ENCODE measurements around the gene HSD11B1.

HSD11B1 gene
- total RNA-seq, result 0 to 0.19 (median 0.04) reads per million in 4 experiments

GRCh38 chr1:209704584-209704983 lies at the start of gene HSD11B1:
HSD11B1 (plus strand) TSS chr1:209704846; CDS start chr1:209704943, 97 bp downstream.
- no peak for DNase-seq

GRCh38 chr1:209655411-209656231 lies 49.0 kb upstream of the HSD11B1 start:
- no peak for DNase-seq

DNA sequence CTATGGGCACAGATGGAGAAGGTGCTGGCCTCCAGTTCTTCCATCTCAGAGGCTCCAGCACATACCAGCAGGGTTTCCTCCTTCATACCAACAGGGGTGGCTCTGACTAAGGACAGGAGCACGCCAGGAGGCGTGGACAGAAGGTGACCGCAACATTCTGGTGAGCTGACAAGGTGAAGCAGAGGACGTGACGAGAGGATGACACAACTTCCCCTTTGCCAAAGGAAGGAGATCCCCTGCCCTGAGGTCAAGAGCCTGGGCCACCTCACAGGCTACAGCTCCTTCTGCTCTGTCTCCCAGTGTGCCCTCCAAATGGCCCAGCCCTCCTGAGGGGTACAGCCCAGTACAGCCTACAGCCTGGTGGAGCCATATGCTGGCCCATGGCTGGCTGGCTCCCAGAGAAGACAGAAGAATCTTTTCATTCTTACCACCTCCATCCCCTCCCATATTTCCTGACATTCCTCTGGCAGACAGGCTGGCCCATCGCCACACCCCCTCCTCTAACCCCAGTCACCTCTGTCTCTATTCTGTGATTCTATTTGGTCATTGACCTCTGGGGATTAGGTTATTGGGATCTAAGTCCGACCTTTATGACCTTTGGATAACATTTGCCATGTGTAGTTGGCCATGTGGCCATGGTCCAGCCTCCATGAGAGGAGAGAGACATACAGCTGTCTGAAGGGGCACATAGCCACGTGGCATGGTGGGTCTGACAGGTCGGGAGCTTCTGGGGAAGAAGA lies 47.3 kb upstream of the HSD11B1 start:
- DNase-seq, result no peak

DNA sequence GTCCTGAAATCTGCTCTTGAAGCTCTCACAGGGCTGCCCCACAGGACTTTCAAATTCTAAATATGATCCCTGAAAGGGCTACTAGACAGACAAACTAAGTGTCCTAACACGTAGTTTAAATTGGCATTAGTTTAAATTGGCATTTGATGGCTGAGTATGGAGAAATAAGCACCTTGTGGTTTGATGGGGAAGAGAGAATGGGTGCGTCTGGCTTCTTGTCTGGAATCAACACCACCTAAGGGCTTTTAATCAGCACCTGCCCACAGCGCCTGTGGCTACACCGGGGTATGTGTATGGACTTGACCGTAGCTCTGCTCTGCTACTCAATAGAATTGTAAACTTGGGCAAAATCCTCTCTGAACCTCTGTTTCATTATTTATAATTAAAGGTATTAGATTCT lies 46.7 kb upstream of the HSD11B1 start:
- no peak for DNase-seq

DNA sequence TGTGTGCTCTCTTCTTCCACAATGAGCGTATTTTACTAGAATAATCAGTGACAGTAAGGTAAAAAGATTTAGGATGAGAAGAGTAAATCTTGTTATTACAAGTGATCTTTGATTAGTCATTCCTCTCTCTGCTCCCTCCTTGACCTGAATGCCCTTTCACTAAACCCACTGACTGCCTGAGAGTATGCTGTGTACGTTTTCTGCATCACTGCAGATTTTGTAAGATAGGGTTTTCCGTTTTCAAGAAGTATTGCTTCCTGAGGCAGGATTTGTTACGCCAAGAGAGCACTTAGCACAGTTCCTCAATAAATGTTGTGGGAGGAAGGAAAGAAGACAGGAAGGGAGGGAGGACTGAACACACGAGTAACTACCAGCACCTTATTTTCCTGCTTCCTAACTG lies 44.7 kb upstream of the HSD11B1 start:
- no peak for DNase-seq

- no peak for DNase-seq
Measured at GRCh38 chr1:209661071-209661470, 43.6 kb upstream of the HSD11B1 start.

GRCh38 chr1:209662879-209663327 lies 41.7 kb upstream of the HSD11B1 start:
- no peak for DNase-seq

- no peak for DNase-seq
Measured at GRCh38 chr1:209667103-209667502, 37.5 kb upstream of the HSD11B1 start.

DNA sequence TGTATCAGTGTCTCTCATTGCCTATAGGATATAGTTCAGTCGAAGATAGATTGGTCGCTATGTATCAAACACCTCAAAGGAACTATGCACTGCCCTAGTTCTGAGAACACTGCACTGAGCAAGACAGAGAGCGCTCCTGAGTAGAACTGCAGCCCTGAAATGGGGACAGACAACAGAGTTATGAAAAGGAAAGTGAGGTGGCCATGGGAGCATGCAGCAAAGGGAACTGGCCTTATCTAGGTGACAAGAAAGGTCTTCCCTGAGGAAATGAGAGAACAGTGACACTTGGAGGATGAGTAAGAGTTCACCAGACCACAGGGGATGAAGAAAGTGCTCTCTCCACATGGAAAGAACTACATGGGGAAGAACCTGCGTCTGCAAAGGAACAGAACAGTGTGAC lies 36.9 kb upstream of the HSD11B1 start:
- no peak for DNase-seq

DNA sequence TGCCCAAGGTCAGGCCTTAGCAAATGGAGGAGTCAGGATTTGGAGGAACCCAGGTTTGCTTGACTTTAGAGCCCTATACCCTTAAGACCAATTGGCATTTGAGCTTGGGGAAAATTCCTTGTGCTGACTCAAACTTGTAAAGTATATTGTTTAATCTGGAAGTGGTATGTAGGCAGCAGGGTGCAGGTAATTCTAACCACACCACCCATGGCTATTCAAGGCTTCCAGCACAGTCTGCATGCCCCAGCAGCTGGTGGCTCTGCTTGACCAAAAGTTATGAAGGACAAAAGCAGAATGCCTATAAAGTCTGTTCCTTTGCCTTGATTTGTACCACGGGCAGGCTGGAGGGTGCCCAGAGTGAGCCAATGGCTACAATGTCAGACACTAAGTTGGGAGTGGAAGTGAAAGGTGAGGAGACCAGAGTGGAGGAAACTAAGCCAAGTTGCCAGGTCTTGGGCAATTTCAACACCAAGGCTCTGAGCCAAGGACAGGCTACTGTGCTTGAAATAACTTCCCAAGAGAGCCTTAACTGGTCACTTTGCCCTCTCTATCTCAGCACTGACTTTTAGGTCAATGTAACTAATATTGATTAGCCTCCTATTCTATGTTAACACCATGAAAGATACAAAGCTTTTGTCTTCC lies 34.1 kb upstream of the HSD11B1 start:
- no peak for DNase-seq

DNA sequence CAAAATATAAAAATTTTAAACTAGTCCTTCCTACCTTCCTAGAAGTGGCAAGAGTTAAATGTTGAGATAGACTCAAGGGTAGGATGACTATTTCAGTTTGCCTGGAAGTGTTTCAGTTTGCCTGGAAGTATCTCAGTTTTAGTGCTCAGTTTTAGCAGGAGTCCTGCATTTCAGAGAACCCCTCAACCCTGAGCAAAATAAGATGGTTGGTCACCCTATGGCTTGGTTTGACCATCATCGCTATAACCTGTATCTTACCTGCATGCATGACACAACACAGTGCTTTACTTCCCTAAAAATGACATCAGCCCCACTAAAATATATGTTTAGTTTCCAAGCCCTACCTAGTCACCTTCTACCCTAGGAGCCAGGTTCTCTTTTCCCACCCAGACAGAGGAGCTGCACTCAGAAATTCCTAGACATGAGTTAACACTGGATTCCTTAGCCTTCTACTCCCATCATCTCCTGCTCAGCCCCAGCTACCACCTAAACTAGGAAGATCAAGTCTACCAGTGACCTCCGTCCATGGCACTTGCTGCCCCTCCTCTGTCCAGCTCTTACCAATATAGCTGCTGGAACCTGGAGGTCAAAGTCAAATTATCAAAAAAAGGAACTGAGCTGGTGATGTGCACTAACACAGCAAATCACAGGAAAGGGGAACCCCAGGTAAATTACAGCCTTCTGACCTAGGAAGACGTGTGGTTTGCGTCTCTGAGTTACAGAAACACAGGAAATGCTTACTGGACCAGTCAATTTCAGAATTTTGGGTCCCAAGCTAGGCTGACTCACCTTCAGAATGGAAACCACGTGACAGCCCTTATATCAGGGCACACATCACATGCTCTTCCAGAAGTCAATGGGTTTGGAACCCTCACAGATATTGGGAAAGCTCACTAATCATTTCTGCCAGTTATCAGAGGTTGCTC lies 31.7 kb upstream of the HSD11B1 start:
- no peak for DNase-seq

DNA sequence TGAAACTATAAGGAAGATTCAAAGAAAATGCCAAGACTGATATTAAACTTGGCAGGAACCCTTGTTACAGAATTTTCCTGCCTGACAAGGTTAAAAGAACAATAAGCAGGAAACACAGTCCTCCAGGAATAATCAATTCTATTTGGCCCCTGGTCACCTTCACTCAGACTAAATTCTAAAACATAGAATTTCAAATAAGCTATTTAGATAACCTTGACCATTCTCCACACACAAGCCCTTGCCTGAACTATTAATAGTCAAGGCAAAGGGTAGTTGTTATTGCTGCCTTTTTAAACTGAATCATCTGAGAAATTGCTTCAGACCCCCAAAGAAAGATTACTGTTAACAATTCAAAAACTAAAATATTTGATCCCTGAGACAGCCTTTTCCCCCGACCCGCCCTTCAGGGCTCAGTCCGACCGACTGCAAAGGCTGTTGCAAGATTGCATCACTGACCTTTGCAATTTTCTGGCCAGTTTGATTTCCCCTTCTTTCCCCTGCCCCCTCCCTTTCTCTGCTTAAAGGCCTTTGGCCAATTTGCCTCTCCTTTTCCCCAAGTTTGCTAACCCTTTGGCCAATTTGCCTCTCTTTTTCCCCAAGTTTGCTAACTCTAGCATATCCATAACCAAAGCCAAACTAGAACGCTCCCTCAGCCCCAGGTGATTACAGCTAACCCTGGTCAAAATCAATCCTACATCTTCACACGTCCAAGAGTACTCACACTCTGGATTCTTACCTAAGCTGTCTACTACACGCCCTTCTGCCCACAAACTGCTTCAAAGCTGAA lies 30.8 kb upstream of the HSD11B1 start:
- DNase-seq, result no peak

DNA sequence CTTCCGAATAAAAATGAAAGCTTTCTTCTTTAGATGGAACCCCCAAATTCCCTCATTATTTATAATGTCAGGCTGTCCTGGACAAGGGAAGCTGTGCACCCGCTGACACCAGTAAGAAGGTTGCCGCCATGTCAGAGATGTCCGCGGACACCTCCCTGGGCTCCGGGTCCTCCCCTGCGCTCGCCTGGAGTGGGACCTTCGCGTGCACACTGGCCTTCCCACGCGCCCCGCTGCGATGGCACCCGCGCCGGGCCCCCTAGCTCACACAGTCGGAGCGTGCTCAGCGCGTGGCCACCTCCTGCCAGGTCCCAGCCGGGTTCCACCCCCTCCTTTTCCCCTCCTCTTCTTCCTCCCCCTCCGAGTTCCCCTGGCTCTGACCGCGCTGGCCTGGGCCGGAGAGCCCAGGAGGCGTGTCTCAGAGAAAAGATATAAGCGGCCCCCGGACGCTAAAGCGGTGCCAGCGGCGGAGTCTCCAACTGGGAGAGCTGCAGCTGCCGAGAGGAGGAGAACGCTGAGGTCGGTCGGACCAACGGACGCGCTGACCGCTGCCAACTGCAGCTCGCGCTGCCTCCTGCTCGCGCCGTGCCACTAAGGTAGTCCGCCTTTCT lies 29.6 kb upstream of the HSD11B1 start, which contains the start of gene G0S2:
TSS of gene G0S2 (plus strand) at position 456 of the 608 bp plus-strand sequence. CDS start 273 bp downstream, outside the sequence.
- no peak for DNase-seq

- DNase-seq, result no peak
Measured at GRCh38 chr1:209675565-209676154, 29.0 kb upstream of the HSD11B1 start.

DNA sequence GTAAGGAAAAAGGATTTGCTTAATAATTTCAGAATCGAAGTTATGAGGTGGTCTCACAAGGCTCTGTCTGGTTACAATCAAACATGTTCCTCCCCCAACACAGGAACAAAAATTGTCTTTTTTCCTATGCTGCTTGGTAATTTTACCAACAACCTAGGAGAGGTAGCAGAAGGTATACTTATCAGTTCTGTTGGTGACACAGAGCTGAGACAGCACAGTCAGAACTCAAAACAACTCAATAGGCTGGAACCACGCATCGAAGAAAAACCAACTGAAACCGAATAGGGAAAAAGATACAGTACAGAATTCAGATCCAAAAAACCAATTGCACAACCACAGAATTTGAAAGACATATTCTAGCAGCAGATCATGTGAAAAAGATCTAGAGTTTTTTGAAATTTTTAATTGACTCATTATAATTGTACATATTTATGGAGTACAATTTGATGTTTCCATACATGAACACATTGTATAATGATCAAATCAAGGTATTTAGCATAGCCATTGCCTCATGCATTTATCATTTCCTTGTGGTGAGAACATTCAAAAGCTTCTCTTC lies 25.6 kb upstream of the HSD11B1 start:
- DNase-seq, result no peak

GRCh38 chr1:209685821-209686220 lies 18.8 kb upstream of the HSD11B1 start:
- DNase-seq, result no peak

DNA sequence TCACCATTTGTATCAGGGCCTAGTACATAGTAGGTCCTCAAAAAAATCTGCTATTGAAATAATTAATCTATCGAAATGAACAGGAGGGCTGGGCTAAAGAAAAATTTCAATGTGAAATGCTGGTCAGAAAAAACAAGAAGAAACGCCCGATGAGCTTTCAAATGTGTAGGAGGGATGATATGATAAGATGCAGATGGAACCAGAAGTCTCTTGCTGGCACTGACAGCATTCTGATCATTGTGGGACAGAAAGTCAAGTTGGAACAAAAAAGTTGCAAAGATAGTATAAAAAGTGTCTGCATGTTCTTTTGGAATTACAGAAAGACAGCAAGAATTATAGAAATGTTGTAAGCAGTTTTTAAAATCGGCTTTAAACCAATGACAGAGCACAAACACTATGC lies 18.3 kb upstream of the HSD11B1 start:
- DNase-seq, result no peak

DNA sequence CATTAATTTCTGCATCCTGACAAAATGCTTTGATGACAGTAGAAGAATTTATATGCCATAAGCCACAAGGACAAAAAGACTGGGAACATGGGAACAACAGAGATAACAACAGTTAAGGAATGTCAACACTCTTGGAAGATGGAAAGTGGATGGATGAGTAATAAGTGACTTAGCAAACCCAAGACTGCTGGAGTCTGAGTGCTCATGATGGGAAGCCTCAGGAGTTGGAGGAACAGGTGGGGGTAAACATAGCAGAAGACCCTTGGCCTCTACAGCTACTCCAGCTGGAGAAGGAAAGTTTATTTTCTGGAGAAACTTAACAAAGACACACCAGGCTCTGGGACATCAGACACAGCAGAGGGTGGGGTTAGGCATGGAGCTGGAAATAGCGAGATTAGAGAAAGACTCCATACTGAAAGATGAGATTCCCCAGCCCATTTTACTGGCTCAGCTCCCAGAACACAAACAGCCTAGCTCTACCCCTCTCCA lies 15.9 kb upstream of the HSD11B1 start:
- DNase-seq, result no peak

DNA sequence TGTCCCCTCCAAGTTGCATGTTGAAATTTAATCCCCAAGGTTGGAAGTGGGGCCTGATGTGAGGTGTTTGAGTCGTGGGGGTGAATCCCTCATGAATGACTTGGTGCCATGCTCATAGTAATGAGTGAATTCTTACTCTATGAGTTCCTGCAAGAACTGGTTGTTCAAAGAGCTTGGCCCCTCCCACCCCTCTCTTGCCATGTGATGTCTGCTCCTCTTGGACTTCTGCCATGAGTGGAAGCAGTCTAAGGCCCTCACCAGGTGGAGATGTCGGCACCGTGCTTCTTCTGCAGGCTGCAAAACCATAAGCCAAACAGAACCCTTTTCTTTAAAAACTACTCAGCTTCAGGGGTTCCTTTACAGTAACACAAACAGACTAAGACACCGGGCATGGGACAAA lies 15.2 kb upstream of the HSD11B1 start:
- no peak for DNase-seq

DNA sequence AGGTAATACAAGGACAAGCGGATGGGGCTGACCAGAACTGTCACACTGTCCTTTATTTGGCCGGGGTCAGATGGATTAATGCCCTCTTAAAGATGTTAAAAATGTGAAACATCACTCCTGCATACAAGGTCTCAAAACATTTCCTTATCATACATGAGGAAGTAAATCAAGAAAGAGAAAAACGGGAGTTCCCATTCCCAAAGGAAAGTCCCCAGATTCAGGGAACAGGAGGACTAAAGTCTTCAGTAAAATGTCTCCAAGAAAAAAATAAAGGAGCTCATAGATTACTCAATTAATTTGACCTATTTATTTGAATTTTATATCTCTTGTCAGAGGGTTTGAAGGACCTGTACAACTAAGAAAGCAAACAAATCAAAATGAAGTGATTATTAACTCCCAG lies 13.4 kb upstream of the HSD11B1 start:
- DNase-seq, result no peak
